HTR-8/SVneo (cell line): ENCODE results near the gene IRX1.

ENCODE experiments used
- DNase-seq: peaks from one replicate; pipeline ENCODE4 v3.0.0; 2011; ENCODE audit warnings: low spot score, mixed read lengths; ENCODE audit not compliant: insufficient read length
- FAIRE-seq: peaks from 2 replicates; lab custom pipeline; 2011; peaks lifted over from hg19 to GRCh38; lab: Jason Lieb, UNC

The IRX1 gene

DNA sequence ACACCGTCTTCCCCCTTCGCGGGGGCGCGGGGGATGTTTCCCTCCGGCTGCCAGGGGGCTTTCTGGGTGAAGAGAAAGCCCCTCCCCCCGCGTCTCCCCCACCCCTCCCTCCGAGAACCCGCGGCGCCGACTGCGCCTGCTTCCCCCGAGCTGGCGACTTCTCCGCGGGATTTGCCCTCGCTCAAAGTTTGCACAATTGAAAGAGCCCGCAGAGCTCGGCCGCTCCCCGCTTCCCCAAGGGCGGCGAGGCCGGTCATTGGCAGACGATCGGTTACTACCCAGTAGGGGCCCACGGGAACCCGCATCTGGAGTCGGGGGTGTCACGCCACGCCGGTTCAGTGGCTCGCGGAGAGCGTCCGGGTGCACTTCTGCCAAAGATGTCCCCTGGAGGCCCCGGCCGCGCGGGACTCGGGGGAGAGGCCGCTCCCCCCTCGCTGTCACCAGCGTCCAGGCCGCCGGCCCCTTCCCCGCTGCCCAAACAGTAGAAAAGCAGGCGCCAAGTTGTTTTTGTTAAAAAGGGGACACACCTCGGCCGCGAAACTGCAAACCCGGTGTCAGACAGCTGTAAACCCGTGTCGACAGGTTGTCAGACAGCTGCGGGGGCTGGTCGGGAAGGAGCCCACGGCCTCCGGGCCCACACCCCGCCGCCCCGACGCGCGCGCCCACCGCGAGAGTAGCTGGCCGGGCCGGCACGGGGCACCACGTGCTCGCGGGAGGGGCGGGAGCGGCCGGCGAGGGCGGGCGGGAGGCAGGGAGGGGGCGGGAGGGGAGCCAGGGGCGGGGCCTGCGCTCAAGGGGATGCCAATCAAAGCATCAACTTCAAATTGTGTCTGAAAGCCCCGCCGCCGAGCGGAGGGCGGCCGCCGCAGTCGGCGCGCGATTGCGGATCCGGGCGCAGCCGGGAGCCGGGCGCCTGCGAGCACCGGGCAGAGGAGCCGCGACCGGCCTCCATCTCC is at the start of gene IRX1:
Gene IRX1, plus strand, starts transcription at position 827 of the 956 bp plus-strand sequence. CDS start 274 bp downstream, outside the sequence.
- DNase-seq (no peak), FAIRE-seq (no peak)

DNA sequence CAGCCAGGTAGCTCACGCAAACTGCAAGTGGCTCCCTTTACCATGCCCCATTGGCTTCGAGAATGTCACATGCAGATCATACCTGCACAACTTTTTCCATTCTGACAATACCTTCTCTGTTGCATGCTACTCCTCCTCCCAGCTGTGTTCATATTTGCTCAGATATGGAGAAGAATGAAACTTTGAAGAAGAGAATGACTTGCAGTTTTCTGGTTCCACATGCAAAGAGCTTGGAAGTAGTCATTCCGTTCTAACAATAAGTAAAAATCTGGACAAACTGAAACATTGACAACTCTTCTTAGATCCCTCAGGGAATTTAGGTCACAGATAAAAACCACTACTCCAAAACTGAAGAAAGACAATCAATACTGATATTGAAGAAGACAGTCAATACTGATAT is 49.6 kb upstream of the IRX1 start:
- FAIRE-seq (no peak), DNase-seq (no peak)

DNA sequence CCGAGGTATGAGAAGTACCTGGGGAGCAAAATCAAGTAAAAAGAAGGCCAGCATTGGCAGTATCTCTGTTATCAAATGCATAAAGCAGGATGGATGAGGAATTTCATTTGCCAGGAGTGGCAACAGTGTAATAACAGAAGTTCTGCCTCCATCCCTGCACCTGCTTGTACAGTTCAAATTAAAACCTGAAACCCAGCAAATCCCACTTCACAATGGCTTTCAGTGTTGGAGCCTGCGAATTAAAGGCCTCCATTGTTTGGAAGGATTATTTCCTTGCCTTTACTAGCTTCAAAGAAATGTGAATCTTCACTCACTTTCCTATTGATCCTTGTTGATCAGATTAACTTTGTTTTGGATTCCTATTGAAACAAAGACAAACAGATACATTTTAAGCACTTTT is 31.5 kb upstream of the IRX1 start:
- FAIRE-seq: no peak
- no peak for DNase-seq

DNA sequence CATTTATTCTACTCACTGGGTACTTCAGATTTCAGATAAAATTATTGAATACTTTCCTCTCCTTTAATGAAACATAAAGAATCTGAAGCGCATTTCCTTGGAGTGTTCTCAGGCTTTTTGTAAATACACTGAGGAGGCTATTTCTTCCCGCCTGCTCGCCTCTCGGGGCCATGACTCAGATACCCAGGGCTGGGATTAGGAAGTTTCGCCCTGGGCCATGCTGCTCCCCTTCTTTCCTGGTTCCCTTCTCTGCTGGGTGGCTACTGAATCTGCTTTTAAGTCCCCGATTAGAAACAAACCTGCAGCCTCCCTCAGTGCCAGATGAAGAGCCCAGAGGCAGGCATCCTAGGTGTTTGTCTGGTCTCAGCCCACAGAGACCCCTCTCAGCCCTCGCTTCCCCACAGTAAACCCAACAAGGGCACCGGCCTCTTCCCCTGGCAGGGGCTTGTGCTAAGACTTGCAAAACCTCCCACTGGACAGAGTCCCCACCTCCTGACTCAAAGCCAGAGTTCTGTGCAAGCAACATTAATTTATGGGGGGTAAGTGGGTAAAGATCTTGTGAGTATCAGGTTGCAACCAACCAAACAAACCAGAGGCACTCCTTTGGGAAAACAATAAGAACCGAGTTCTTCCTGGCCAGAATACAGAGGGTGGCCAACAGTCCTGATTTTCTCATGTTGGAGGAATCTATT is 30.7 kb upstream of the IRX1 start:
- no peak for FAIRE-seq
- no peak for DNase-seq

DNA sequence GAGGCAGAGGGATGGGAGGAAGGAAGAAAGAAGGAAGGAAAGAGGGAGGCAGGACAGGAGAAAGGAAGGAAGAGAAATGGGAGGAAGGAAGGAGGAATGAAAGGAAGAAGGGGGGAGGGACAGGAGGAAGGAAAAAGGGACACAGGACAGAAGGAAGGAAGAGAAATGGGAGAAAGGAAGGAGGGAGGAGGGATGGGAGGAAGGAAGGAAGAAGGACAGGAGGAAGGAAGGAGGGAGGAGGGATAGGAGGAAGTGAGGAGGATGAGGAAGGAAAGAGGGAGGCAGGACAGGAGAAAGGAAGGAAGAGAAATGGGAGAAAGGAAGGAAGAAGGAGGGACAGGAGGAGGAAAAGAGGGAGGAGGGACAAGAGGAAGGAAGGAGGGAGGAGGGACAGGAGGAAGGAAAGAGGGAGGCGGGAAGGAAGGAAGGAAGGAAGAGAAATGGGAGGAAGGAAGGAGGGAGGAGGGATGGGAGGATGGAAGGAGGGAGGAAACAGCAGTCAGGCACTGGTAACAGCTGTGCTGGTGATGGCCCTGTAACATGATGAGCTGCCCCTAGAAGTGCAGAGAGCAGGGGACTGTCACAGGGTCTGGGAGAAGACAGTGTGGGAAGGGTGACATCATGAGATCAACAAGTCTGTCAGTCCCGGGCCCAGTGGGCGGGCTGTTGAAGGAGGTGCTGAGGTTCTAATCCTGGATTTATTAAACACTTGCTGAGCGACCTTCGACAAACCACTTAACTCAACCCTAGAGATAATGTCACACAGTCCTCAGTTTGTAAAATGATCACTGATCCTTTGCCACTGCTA is 10.7 kb upstream of the IRX1 start:
- no peak for FAIRE-seq
- no peak for DNase-seq

DNA sequence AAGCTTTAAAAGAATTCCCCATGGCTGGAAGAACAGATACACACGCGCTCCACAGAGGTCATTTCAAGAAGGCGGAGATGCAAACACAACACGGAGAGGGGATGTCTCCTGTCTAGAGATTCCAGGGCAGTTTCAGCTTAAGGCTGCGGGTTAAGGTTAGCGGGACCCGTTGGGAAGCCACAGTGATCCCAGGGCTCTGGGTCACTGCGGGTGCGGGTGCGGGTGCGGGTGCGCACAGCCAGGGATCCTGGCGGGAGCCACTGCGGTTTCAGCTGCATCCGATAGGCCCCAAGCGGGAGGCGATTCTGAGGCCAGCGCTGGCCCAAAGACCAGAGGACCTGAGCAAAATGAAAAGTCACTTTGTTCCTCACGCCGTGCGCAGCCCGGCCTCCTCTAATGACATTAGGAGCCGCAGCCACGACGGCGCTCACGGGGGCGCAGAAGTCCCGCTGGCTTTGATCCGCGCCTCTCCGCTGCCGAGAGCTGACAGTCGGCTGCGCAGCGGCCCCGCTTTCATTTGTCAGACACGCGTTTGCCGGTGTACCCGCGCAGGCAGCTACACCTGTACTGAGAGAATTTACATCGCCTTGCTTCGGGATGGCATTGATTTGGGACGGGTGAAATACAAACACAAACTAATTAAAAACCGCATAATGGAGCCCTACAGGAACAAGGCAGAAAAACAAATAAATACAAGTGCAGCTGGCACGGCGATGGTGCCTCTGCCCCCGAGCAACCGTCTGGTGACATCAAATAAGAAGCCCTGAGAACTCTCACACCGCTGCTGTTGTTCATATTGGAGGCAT is 5.3 kb upstream of the IRX1 start:
- FAIRE-seq (no peak), DNase-seq (no peak)

DNA sequence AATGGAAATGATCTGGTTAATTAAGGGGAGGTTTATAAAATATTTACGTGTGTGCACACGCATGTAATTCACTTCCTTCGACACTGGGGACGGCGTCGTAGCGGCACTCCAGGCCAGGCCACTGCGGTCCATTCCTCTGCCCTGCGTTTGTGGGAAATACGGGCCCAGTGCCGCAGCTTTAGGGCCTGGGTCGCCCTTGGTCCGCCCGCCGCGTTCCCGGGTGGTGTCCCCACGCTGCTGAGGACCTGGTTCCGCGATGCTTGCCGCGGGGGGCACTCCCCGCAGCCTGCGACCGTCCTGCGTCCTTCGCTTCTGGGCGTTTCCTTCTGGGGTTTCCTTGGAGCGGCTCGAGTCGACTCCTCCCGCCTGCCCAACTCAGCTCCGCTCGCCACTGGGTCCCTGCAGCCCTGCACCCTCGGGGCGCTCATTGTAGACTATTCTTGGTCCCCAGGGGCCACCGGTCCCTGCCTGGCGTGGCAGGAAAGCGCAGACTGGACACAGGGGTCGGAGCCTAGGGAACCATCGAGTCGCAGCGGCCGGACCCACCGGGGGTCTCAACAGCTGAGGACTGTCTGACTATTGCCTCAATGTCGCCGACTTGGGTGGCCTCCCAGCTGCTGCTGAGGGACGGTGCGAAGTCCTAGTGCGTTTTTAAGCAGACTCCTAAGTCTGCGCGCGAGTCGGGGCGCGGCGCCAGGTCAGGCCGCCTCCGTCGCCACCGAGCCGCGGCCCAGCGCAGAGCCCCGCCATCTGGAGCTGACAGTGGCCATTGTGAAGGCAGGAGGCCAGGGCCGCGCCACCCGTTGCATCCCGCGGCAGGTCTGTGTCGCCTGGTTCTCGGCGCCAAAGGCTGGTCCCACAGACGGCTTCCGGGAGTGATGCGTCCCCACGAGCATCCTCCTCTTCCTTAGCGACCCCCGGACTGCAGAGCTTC is 4.4 kb upstream of the IRX1 start:
- DNase-seq: no peak
- FAIRE-seq: no peak

DNA sequence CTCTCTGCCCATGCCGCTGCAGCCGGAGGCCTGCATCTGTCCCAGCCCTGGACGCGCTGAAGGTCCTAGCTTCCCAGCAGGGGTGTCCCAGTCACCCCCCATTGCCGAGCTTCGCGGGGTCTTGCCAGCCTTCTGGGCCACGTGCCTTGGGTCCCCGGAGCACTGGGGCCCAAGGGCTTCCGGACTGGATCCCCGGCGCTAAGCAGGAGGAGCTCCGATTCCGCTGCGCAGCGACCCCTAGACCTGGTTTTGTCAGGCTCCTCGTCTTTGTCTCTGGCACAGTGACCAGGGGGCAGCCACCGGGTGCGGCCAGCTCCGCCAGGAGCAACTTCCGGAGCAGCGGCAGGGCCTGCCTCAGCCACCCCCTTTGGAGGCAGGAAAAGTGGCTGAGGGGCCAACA is 3.3 kb upstream of the IRX1 start:
- FAIRE-seq (no peak), DNase-seq (no peak)

DNA sequence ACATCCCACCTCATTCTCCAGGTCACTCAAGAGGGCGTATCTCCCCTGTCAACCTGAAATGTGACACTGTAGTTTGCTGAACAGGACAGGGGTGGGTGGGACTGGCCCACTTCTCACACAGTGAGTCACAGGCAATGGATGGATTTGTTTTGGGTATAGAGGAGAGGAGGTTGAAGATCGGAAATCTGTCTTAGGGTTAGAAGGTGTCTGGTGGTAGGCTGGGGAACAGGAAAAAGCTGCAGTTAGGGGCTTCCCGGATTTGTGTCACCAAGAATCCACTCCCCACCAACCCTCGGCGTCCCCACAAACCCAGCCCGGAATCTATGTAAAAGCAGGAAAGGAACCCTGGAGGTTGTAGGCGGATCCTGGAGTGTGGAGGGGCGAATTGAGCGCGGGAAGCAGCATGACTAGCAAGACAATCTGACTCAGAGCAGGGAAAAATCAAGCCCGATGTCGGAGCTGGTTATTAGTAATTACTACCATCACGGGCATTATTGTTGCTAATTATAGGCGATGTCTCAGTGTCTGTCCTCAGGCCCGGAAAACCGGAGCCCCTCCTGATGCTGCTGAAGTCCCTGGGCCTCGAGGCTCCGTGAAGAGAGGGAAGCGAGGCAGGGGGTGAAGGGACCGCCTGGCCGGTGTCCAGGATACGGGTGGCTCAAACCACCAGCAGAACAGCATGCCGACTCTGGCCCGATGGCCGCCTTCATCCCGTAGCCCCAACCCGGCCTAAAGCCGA is 1.7 kb upstream of the IRX1 start:
- DNase-seq (no peak), FAIRE-seq (no peak)

DNA sequence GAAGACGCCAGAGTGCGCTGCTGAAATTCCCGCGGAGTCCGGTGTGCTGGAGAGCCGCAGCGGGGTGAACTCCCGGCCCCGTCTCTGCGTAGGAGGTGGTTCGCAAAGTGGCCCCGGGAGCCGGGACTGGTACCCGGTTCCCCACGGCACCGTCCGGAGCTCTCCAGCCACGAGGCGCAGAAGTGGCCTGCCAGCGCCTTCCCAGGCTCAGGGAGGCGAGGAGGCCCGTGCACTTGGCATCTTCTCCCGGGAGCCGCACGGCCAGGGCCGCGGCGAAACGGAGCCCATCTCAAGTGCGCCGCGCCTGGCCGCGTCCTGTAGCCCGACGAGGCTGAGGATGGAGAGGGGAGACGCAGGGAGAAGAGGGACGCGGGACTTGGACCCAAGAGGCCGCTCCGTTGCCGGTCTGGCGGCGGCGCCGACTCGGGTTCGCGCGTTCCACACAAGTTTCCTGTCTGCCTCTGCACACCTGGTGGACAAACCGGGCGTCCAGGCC is 1.1 kb upstream of the IRX1 start:
- no peak for FAIRE-seq

DNA sequence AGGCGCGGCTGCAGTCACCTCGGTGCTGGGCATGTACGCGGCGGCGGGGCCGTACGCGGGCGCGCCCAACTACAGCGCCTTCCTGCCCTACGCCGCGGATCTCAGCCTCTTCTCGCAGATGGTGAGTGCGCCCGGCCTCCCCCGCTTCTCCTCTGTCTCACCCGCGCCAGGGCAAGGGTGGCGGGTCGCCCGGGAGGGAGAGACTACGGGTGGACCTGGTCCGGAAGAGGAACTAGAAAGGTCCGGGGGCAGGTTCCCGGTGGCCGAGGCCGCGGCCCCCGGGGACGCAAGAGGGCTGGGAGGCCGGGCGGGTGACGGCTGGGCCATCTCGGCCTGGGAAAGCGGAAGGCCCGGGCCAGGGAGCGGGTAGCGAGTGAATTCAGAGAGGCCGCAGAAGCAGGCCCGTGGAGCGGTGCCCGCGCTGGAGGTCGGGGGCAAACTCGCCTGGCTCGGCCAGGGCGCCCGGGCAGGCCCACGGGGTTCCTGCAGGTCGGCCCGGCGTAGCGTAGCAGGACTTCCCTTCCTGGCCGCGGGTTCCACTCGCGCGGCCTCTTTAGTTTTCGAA is 711 bp downstream of the IRX1 start:
- FAIRE-seq (no peak), DNase-seq (no peak)

More for the DNA sequence above, 1.1 kb upstream of the IRX1 start:
- no peak for DNase-seq

DNA sequence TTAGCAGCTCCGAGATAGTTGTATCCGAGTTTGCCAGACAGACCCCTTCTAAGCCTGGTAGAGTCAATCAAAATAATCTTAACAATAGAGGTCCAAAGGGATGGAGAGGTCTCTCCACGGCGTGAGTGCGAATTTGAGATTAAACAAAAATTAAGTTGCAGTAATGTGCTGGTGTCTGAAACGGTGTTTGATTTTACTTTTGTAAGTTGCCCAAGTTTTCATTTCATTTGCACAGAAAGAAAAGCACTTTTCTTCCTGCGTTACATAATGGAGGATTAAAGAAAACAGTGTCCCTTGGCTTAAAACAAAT is 1.2 kb downstream of the IRX1 start:
- no peak for DNase-seq
- no peak for FAIRE-seq

DNA sequence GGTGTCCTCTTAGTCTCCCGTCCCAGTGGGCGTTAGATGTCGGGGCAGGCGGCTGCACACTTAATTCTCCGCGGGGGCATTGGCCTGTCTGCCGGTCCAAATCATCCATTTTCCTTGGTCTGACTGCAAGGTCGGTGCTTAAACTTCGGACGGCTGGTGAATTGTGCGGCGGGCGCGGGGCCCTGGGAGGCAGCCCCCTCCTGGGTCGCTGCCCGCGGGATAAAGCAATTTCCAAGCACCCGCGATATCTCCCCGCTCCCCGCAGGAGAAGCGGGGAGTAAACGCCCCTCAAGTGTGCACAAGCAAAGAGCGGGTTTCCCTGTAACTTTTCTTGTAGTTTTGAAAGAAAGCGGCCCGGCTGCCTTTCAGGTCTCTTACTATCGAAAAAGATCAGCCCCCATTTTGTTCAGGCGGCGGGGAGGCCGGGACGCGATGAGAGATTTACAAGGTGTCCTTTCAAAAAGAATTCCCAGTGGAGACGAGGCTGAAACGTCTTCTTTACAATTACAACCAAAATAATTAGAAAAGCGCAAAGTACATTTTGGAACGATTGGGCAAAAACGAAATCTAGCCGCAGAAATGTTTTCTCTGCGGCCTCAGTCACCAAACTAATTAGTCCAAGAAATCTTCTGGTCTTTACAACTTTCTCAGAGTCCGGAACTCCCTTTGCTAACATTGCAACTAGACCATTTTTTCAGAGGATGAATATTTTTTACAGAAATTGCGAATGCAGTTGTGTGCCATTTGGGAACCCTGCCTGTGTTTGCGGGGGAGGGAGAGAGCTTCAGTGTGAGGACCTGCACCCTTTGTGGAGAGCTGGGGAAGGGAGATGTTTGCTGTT is 1.8 kb downstream of the IRX1 start:
- FAIRE-seq (no peak), DNase-seq (no peak)

DNA sequence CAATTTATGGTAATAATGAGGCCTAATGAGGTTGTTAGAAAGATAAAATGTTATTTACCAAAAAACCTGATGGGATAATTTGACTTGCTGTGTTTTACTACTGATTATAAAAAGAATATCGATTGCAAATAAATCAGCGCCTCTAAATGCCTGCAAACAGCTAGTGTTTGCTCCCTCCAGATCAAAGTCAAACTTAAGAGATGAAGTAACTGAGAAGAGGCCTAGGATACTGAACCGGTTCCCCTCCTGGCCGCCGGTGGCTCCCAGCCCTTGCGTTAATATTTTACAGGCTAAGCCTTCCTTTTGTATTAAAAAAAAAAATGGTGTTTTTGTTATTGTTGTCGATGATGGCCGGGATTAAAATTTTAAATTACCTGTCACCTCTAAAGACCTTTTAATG is 2.6 kb downstream of the IRX1 start:
- FAIRE-seq (no peak), DNase-seq (no peak)

DNA sequence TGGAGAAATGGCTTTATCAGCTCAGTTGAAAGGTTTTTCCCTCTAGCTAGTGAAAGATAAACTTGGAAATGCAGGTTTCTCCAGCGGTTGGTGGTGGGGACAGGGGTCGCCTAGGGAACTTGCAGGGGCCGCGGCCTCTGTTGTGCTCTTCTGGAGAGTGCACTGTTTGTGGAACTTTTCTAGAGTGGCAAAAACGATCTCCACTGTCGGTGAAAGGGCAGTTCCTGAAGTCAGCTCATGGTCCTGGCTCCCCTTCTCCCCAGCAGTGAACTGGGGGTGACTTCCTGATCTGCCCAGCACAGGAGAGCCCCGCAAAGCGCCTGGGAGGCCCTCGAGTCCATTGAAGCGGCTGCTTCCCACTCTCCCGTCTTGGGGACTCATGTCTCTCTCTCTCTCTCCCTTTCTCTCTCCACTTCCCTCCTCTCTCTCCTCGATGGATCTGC is 3.2 kb downstream of the IRX1 start:
- DNase-seq: no peak
- no peak for FAIRE-seq

DNA sequence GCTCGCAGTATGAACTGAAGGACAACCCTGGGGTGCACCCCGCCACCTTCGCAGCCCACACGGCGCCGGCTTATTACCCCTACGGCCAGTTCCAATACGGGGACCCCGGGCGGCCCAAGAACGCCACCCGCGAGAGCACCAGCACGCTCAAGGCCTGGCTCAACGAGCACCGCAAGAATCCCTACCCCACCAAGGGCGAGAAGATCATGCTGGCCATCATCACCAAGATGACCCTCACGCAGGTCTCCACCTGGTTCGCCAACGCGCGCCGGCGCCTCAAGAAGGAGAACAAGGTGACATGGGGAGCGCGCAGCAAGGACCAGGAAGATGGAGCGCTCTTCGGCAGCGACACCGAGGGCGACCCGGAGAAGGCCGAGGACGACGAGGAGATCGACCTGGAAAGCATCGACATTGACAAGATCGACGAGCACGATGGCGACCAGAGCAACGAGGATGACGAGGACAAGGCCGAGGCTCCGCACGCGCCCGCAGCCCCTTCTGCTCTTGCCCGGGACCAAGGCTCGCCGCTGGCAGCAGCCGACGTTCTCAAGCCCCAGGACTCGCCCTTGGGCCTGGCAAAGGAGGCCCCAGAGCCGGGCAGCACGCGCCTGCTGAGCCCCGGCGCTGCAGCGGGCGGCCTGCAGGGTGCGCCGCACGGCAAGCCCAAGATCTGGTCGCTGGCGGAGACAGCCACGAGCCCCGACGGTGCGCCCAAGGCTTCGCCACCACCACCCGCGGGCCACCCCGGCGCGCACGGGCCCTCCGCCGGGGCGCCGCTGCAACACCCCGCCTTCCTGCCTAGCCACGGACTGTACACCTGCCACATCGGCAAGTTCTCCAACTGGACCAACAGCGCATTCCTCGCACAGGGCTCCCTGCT is 3.8 kb downstream of the IRX1 start:
- FAIRE-seq: no peak
- no peak for DNase-seq
